Dedifferentiated amniotic fluid mesenchymal stem cell (primary cell): ENCODE measurements around the gene PRKACB.
"Not testable (repeated sequence)": the region's sequence is repeated elsewhere in the genome, so short reads cannot be mapped to it uniquely, and the experiment has no call there.

Experiments
- DNase-seq: peaks from one replicate; pipeline ENCODE4 v3.0.0-alpha.2; 2016; ENCODE audit errors: extremely low spot score

PRKACB gene

DNA sequence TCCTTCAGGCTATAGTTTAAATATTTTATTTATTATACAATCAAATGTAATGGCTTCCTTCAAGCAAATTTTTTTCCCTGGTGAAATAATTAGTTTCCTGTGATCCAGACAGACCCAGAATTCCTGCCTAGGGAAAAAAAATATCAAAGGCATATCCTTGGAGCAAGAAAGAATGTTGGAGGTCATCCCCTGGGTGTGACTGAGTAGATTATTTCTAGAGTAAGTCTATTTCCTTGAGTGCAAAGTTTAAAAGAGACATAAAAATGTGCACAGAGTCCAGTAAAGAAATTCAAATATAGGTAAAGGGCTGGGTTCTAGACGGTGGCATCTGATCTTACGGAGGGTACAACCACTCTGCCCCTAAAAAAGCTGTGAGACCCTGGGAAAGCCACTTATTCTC is 125.2 kb downstream of the PRKACB start:
- DNase-seq = no peak

DNA sequence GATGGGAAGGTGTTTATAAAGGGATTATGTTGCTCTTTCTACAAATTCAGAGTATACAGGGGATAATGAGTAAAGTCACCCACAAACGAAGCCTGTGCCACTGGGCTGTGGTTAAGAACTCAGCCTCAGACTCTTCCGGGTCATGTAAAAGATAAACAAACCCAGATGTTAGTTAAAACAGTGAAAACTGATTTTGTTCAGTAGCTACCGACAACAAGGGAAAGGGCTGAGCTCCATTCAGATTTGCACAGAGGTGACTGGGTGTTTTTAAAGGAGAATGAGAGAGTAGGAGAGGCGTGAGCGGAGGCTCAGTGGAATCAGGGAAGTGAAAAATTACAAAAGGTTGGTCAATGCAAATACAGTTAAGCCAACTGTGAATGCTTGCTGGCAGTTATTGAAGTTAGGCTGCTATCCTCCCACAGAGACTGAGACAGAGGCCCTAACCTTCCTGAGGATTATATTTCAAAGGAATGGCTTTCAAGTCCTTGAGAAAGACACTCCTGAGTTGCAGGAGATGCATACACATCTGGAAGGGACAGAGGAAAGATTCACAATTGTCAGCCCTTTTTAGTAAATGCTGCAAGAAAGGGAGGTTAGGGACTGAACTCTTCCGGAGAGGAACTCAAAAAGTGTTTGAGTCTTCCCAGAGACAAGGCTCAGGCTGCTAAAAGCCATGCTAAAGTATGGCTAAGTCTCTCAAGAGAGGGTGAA is 127.5 kb downstream of the PRKACB start:
- no peak for DNase-seq

- DNase-seq = no peak
These were observed 128.3 kb downstream of the PRKACB start for GRCh38 chr1:84272401-84272800.

GRCh38 chr1:84277343-84278059 is 133.4 kb downstream of the PRKACB start:
- DNase-seq = no peak

- no peak for DNase-seq
These were observed 134.8 kb downstream of the PRKACB start for GRCh38 chr1:84278905-84279304.

DNA sequence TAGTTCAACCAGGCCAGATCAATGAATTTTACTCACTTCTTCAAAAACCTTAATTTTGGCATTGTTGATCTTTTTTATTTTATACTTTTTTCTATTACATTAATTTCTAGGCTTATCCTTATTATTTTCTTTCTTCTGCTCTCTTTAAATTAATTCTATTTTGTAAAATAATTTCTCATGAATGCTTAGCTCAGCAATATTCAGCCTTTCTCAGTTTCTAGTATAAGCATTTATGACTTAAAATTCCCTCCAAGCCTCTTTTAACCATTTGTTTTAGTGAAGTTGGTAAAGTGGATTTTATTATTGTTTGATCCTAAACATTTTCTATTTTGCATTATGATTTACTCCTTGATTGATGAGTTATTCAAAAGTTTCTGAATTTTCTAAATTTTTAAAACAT is 136.8 kb downstream of the PRKACB start:
- no peak for DNase-seq

DNA sequence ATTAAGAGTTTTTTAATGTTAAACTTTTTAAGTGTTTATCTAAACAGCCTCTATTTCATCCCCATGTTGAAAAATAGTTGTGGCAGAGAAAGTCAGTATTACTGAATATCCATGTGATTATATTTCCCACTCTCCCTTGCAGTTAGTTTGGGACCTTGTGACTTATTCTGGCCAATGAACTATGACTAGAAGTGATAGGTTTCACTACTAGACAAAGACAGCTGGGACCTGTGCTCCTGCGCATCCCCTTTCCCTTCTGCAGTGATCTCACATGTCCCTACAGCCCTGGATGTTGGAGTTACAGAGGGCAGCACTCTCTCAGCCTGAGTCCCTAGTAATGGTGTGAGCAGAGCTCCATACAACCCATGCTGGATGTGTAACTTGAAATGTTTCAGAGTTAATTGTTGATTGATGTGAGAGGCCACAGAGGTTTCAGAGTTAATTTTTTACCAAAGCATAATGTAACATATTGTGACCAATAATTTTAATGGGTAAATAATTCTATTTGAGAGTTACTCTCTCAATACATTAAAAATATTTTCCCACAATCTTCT is 138.8 kb downstream of the PRKACB start:
- no peak for DNase-seq

DNA sequence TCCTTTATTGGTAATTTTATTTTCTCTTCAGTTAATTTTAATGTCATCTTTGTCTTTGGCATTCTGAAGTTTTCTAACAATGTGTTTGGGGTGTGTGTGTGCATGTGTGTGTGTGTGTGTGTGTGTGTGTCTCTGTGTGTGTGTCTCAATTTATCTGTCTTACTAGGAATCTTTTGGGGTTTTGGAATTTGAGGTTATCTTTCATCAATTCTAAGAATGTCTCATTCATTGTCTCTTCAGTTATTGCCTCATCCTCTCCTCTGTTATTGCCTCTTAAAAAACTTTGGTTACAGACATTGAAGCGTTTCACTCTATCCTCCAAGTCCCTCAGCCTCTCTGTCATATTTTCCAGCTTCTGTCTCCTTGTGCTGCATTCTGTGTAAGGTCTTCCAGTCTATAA is 139.3 kb downstream of the PRKACB start:
- no peak for DNase-seq

- no peak for DNase-seq
These were observed 142.0 kb downstream of the PRKACB start for GRCh38 chr1:84286071-84286470.

GRCh38 chr1:84287389-84287788 is 143.3 kb downstream of the PRKACB start:
- DNase-seq = not testable (repeated sequence)
